Measurements from ENCODE around the gene PRMT7. TPM values are rescaled to one million over a fixed set of nuclear protein-coding genes. Genes with fewer than 3 reads are reported as not detected.

Gene PRMT7
- total and polyA plus RNA-seq, 2 donors (not counting 1 experiment from before 2014, with no cell fraction given), result 76.9 to 80.4 TPM

DNA sequence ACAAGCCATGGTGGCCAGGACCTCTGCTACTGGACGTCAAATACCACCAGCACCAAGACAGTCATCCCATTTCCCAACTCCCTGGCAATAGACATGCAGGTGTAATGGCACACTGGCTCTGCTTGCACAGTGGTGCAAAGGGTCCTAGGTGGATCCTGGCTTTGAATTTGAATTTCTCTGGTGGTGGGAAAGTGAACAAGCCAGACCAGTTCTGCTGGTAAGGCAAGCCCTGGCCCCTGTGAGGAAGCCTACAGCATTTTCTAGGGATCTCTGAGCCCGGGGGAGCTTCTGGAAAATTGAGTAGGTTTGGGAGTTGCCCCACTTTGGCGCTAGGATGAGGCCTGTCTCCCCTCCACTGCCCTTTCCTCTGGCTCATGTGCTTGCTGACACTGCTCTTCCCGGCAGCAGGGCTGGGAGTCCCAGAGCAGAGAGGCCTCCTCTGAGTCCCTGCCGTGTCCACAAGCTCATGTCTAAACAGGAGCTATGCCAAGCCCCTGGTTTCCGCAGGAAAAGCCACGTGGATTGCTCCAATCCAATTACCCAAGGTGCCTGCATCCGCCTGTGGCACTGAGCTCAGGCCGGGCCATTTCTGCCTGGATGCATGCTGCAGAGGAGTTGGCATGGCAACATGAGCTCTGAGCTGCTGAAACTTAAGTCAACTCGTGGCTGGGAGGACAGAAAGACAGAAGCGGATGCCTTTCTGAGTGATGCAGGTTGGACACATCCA is 67.0 kb downstream of the PRMT7 start:
- H3K4me1 Mint-ChIP-seq, result peaks cover 34% of the 10 kb centered on the region
- intact Hi-C loops (cut with micrococcal nuclease), result no loop called here
- no peaks in the 10 kb centered on the region for H3K9me3 Mint-ChIP-seq (ENCODE audit: insufficient read depth)
- no peaks in the 10 kb centered on the region for H3K27me3 Mint-ChIP-seq
- Histone ChIP-seq H3K9ac (ENCODE audit: low read length) (no peak overlapping the region), H3K79me2 (ENCODE audit: control insufficient read depth, insufficient read depth, low read length) (no peaks in the 10 kb centered on the region), H3K4me3 (ENCODE audit: control extremely low read depth in 1 of 5, extremely low read depth in 1 of 5, insufficient read depth in 1 of 5, low read depth in 2 of 5, low read length in 4 of 5) (no peak overlapping the region), H3K27me3 (replicated peaks in 1 of 4; ENCODE audit: control extremely low read depth in 1 of 4, control insufficient read depth in 3 of 4, insufficient read depth in 4 of 4, low read length in 3 of 4) (peaks cover 0 to 3% (median 1%) of the 10 kb centered on the region in 4 experiments), H3K27ac (ENCODE audit: low read length in 2 of 2) (no peak overlapping the region), H4K20me1 (ENCODE audit: control insufficient read depth, insufficient read depth, low read length, poor library complexity, severe bottlenecking) (no peaks in the 10 kb centered on the region), H3K4me1 (ENCODE audit: control insufficient read depth in 2 of 2, insufficient read depth in 2 of 2, low read length in 2 of 2) (peaks cover 21 to 48% of the 10 kb centered on the region in 2 donors), H3K9me3 (ENCODE audit: control extremely low read depth in 1 of 3, control insufficient read depth in 2 of 3, insufficient read depth in 1 of 3, low read length in 2 of 3) (no peaks in the 10 kb centered on the region), H3K4me2 (replicated peaks; ENCODE audit: low read depth, low read length, poor library complexity, severe bottlenecking) (no peak overlapping the region), H2AFZ (ENCODE audit: insufficient read depth, low read depth, low read length, poor library complexity, severe bottlenecking) (no peak overlapping the region), H3K36me3 (replicated peaks in 1 of 2; ENCODE audit: control extremely low read depth in 1 of 2, control insufficient read depth in 1 of 2, extremely low read depth in 1 of 2, insufficient read depth in 2 of 2, low read length in 1 of 2) (no peaks in the 10 kb centered on the region)
- ChIA-PET POLR2A (no interaction called here), CTCF (no interaction called here)
- H3K27ac Mint-ChIP-seq, result no peak overlapping the region
- H3K4me3 Mint-ChIP-seq, result no peak overlapping the region
- TF ChIP-seq, protein P1, sequence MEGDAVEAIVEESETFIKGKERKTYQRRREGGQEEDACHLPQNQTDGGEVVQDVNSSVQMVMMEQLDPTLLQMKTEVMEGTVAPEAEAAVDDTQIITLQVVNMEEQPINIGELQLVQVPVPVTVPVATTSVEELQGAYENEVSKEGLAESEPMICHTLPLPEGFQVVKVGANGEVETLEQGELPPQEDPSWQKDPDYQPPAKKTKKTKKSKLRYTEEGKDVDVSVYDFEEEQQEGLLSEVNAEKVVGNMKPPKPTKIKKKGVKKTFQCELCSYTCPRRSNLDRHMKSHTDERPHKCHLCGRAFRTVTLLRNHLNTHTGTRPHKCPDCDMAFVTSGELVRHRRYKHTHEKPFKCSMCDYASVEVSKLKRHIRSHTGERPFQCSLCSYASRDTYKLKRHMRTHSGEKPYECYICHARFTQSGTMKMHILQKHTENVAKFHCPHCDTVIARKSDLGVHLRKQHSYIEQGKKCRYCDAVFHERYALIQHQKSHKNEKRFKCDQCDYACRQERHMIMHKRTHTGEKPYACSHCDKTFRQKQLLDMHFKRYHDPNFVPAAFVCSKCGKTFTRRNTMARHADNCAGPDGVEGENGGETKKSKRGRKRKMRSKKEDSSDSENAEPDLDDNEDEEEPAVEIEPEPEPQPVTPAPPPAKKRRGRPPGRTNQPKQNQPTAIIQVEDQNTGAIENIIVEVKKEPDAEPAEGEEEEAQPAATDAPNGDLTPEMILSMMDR (IDR thresholded peaks at IDR 0.05), result no peak
- no peak for ATAC-seq (ENCODE audit: low read depth)
- no peak for DNase-seq
- WGBS (ENCODE audit: insufficient coverage), result 88% methylated on average over 10 of the region's 11 CpGs

GRCh38 chr16:68378436-68379415 is 67.9 kb downstream of the PRMT7 start:
- Mint-ChIP-seq H3K27ac (peak overlapping the region; percentile 41), H3K4me3 (no peak overlapping the region), H3K4me1 (peaks cover 42% of the 10 kb centered on the region), H3K27me3 (no peaks in the 10 kb centered on the region), H3K9me3 (ENCODE audit: insufficient read depth) (no peaks in the 10 kb centered on the region)
- ChIA-PET POLR2A (no interaction called here), CTCF (no interaction called here)
- Histone ChIP-seq H3K4me1 (ENCODE audit: control insufficient read depth in 2 of 2, insufficient read depth in 2 of 2, low read length in 2 of 2) (peaks cover 30 to 57% of the 10 kb centered on the region in 2 donors), H3K4me3 (ENCODE audit: control extremely low read depth in 1 of 5, extremely low read depth in 1 of 5, insufficient read depth in 1 of 5, low read depth in 2 of 5, low read length in 4 of 5) (no peak overlapping the region), H3K9me3 (ENCODE audit: control extremely low read depth in 1 of 3, control insufficient read depth in 2 of 3, insufficient read depth in 1 of 3, low read length in 2 of 3) (no peaks in the 10 kb centered on the region), H3K36me3 (replicated peaks in 1 of 2; ENCODE audit: control extremely low read depth in 1 of 2, control insufficient read depth in 1 of 2, extremely low read depth in 1 of 2, insufficient read depth in 2 of 2, low read length in 1 of 2) (no peaks in the 10 kb centered on the region), H4K20me1 (ENCODE audit: control insufficient read depth, insufficient read depth, low read length, poor library complexity, severe bottlenecking) (no peaks in the 10 kb centered on the region), H3K9ac (ENCODE audit: low read length) (no peak overlapping the region), H3K4me2 (replicated peaks; ENCODE audit: low read depth, low read length, poor library complexity, severe bottlenecking) (no peak overlapping the region), H3K27me3 (replicated peaks in 1 of 4; ENCODE audit: control extremely low read depth in 1 of 4, control insufficient read depth in 3 of 4, insufficient read depth in 4 of 4, low read length in 3 of 4) (peaks cover 0 to 3% (median 1%) of the 10 kb centered on the region in 4 experiments), H3K27ac (ENCODE audit: low read length in 2 of 2) (no peak overlapping the region), H2AFZ (ENCODE audit: insufficient read depth, low read depth, low read length, poor library complexity, severe bottlenecking) (no peak overlapping the region), H3K79me2 (ENCODE audit: control insufficient read depth, insufficient read depth, low read length) (no peaks in the 10 kb centered on the region)
- 76% methylated on average over 13 of the region's 13 CpGs for WGBS (ENCODE audit: insufficient coverage)
- TF ChIP-seq EZH2 (IDR thresholded peaks at IDR 0.05; ENCODE audit: borderline replicate concordance, insufficient read depth, low read depth, low read length, poor library complexity, severe bottlenecking), result no peak
- TF ChIP-seq, protein P1 (IDR thresholded peaks at IDR 0.05), result no peak
- DNase-seq (no peak), ATAC-seq (ENCODE audit: low read depth) (no peak)
- intact Hi-C loops (cut with micrococcal nuclease), result no loop called here
